Central memory CD8-positive, alpha-beta T cell (primary cell): ENCODE measurements around the gene PSMC3IP.
A peak's percentile ranks its signal among the peaks of the same experiment; 100 is the strongest.
"Not testable (repeated sequence)": the region's sequence is repeated elsewhere in the genome, so short reads cannot be mapped to it uniquely, and the experiment has no call there.

Experiments
- ATAC-seq: fragments of 150-1000 bp; cut with Tn5 transposase; replicated peaks from 2 replicates; pipeline ENCODE4 v1.10.0; 2022; ENCODE audit warnings: mild to moderate bottlenecking, moderate FRiP score, moderate number of reproducible peaks; ENCODE audit not compliant: poor library complexity, severe bottlenecking; ENCODE audit errors: extremely low read depth
- DNase-seq, 2 donors: peaks; one replicate each; pipeline ENCODE4 v3.0.0; 2021; ENCODE audit warnings: low spot score in 2 of 2
- H3K27ac Mint-ChIP-seq: one replicate; pipeline ENCODE4 v1.8.0; 2022; ENCODE audit warnings: low read depth, mild to moderate bottlenecking, moderate library complexity, mixed read lengths
- H3K27me3 Mint-ChIP-seq: one replicate; pipeline ENCODE4 v1.8.0; 2022; ENCODE audit warnings: mixed read lengths
- H3K36me3 Mint-ChIP-seq: one replicate; pipeline ENCODE4 v1.8.0; 2022; ENCODE audit warnings: mild to moderate bottlenecking, moderate library complexity, mixed read lengths; ENCODE audit not compliant: insufficient read depth
- H3K4me1 Mint-ChIP-seq: one replicate; pipeline ENCODE4 v1.8.0; 2022; ENCODE audit warnings: mixed read lengths
- H3K4me3 Mint-ChIP-seq: one replicate; pipeline ENCODE4 v1.8.0; 2022; ENCODE audit warnings: mild to moderate bottlenecking, moderate library complexity, mixed read lengths
- H3K9me3 Mint-ChIP-seq: one replicate; pipeline ENCODE4 v1.8.0; 2022; ENCODE audit warnings: mixed read lengths

PSMC3IP gene

DNA sequence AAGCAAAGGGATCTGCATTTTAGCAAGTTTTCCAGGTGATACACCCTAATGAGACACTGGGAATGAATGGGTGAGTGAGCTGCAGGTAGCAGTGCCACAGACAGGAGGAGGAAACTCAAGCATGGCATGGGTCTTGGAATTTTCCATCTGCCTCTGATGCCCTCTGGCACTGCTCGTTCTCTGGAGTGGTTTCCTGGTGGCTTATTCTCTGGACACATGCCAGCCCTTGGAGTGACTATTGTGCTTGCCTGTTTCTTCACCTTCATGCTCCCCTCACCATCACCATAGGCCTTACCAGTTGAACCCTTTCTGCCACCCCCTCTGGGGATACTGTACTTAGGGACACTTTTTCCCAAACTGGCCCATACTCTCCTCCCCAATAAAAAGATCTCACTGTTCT lies 14.0 kb downstream of the PSMC3IP start:
- no peak for ATAC-seq
- Mint-ChIP-seq H3K27ac (peak overlapping the region; percentile 96), H3K4me1 (peaks cover 43% of the 10 kb centered on the region), H3K27me3 (no peaks in the 10 kb centered on the region), H3K4me3 (peak overlapping the region; percentile 89), H3K36me3 (peaks cover 21% of the 10 kb centered on the region), H3K9me3 (no peaks in the 10 kb centered on the region)
- DNase-seq, result no peak

DNA sequence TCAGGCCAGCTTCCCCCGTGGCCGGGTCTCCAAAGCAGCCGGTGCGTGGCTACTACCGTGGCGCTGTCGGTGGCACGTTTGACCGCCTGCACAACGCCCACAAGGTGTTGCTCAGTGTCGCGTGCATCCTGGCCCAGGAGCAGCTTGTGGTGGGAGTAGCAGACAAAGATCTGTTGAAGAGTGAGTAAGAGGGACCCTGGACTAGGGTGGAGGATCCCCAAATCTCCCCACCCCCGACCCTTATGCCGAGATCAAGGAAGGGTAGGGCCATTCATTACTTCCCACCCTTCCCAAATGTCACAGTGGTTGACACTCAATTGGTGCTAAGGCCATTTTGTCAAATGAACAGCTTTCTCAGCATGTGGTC lies 14.4 kb downstream of the PSMC3IP start:
- peak overlapping the region; percentile 96 for H3K27ac Mint-ChIP-seq
- H3K4me1 Mint-ChIP-seq, result peaks cover 41% of the 10 kb centered on the region
- no peaks in the 10 kb centered on the region for H3K27me3 Mint-ChIP-seq
- peak overlapping the region; percentile 89 for H3K4me3 Mint-ChIP-seq
- no peaks in the 10 kb centered on the region for H3K9me3 Mint-ChIP-seq
- peaks cover 21% of the 10 kb centered on the region for H3K36me3 Mint-ChIP-seq
- ATAC-seq (no peak), DNase-seq (no peak)

DNA sequence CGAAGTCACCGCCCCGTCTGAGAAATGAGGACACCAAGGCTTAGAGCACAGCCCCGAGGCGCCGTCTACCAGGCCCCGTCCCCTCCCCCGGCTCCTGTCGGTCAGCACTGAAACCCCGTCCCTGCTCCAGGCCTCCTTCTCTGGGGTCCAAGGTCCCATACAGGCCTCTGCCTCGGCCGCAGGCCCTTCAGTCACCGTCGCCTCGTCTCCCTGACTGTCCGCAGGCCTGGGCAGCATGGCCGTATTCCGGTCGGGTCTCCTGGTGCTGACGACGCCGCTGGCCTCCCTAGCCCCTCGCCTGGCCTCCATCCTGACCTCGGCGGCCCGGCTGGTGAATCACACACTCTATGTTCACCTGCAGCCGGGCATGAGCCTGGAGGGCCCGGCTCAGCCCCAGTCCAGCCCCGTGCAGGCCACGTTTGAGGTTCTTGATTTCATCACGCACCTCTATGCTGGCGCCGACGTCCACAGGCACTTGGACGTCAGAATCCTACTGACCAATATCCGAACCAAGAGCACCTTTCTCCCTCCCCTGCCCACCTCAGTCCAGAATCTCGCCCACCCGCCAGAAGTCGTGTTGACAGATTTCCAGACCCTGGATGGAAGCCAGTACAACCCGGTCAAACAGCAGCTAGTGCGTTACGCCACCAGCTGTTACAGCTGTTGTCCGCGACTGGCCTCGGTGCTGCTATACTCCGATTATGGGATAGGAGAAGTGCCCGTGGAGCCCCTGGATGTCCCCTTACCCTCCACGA lies 15.0 kb downstream of the PSMC3IP start:
- peaks cover 36% of the 10 kb centered on the region for H3K4me1 Mint-ChIP-seq
- H3K36me3 Mint-ChIP-seq, result peaks cover 21% of the 10 kb centered on the region
- no peak for DNase-seq
- peak overlapping the region; percentile 96 for H3K27ac Mint-ChIP-seq
- no peak for ATAC-seq
- H3K9me3 Mint-ChIP-seq, result no peaks in the 10 kb centered on the region
- peak overlapping the region; percentile 89 for H3K4me3 Mint-ChIP-seq
- no peaks in the 10 kb centered on the region for H3K27me3 Mint-ChIP-seq

- peak; percentile 83 to 86 for DNase-seq
- no peaks in the 10 kb centered on the region for H3K9me3 Mint-ChIP-seq
- H3K4me3 Mint-ChIP-seq, result peak within 1 kb of the TSS; percentile 89
- H3K27me3 Mint-ChIP-seq, result no peaks in the 10 kb centered on the region
- peaks cover 34% of the 10 kb centered on the region for H3K4me1 Mint-ChIP-seq
- H3K36me3 Mint-ChIP-seq, result peaks cover 17% of the 10 kb centered on the region
- peak; percentile 64 for ATAC-seq
- H3K27ac Mint-ChIP-seq, result peak within 1 kb of the TSS; percentile 96
These were observed 15.6 kb downstream of the PSMC3IP start, which contains the start of gene COASY for GRCh38 chr17:42561897-42562387. COASY (plus strand) TSS chr17:42562148; CDS start chr17:42562623, 475 bp downstream.

GRCh38 chr17:42560246-42560645 lies 17.3 kb downstream of the PSMC3IP start:
- Mint-ChIP-seq H3K27ac (peak overlapping the region; percentile 44), H3K4me1 (peaks cover 31% of the 10 kb centered on the region), H3K27me3 (no peaks in the 10 kb centered on the region), H3K4me3 (no peak overlapping the region), H3K36me3 (peaks cover 11% of the 10 kb centered on the region), H3K9me3 (no peaks in the 10 kb centered on the region)
- DNase-seq (no peak), ATAC-seq (no peak)

- H3K36me3 Mint-ChIP-seq, result peaks cover 11% of the 10 kb centered on the region
- no peaks in the 10 kb centered on the region for H3K9me3 Mint-ChIP-seq
- ATAC-seq (no peak), DNase-seq (no peak)
- peaks cover 42% of the 10 kb centered on the region for H3K4me1 Mint-ChIP-seq
- H3K4me3 Mint-ChIP-seq, result no peak overlapping the region
- no peak overlapping the region for H3K27ac Mint-ChIP-seq
- no peaks in the 10 kb centered on the region for H3K27me3 Mint-ChIP-seq
These were observed 18.5 kb downstream of the PSMC3IP start for GRCh38 chr17:42559075-42559474.

DNA sequence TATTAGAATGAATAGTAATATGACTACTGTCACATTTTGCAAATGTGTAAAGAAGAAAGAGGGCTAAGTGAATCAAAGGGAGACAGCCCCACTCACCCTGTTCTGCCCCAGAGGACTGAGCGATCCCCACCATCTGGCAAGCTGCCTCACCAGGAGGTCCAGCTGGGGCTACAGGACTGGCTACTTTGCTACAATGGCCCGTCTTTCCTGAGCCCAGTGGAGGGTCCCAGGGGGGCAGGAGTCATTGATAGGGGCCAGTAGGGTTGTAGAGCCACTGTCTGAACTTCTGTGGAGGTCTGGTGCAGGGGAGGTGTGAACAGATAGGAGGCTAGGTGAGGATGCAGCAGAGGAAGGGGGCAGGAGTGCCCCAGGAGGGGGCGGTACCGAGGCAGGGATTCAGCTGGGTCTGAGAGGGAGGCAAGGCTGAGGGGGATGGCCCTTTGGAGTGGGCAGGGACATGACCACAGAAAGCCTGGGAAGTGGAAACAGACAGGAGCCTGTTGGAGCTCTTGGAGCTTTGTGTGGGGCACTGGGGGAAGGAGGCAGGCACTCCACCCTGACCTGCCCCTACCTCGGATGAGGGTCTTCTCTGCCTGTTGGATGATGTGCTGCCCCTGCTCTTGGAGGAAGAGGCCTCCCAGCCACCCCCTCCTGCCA lies 21.4 kb downstream of the PSMC3IP start:
- Mint-ChIP-seq H3K4me3 (peak overlapping the region; percentile 88), H3K27ac (peak overlapping the region; percentile 88), H3K4me1 (peaks cover 24% of the 10 kb centered on the region)
- ATAC-seq, H3K9me3 Mint-ChIP-seq, H3K27me3 Mint-ChIP-seq, DNase-seq, H3K36me3 Mint-ChIP-seq: not testable (repeated sequence)

GRCh38 chr17:42555122-42555622 lies 22.4 kb downstream of the PSMC3IP start:
- ATAC-seq, result peak; percentile 8
- peaks cover 6% of the 10 kb centered on the region for H3K36me3 Mint-ChIP-seq
- H3K4me1 Mint-ChIP-seq, result peaks cover 29% of the 10 kb centered on the region
- H3K4me3 Mint-ChIP-seq, result peak overlapping the region; percentile 88
- DNase-seq, result no peak
- H3K27ac Mint-ChIP-seq, result peak overlapping the region; percentile 88
- no peaks in the 10 kb centered on the region for H3K9me3 Mint-ChIP-seq
- H3K27me3 Mint-ChIP-seq, result no peaks in the 10 kb centered on the region

DNA sequence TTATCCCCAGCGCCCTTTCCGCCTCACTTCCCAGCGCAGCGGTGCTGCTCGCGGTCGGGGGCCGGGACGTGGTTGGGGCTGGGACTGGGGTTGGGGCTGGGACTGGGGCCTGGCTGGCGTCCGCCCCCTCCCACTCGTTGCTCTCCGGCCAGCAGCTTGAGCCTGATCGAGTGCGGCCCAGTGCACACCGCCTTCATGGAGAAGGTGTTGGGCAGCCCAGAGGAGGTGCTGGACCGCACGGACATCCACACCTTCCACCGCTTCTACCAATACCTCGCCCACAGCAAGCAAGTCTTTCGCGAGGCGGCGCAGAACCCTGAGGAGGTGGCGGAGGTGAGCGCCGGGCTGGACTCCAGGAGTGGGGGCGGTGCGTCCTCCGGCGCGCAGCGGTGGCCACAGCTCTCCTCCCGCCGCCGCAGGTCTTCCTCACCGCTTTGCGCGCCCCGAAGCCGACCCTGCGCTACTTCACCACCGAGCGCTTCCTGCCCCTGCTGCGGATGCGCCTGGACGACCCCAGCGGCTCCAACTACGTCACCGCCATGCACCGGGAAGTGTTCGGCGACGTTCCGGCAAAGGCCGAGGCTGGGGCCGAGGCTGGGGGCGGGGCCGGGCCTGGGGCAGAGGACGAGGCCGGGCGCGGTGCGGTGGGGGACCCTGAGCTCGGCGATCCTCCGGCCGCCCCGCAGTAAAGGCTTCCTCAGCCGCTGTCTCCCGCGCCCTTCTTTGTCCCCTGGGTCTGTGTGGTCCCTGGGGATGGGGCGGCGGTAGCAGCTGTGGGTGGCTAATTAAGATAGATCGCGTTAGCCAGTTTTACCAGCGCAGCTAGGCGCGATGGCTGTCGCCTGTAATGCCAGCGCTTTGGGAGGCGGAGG lies 23.0 kb downstream of the PSMC3IP start:
- H3K9me3 Mint-ChIP-seq, result no peaks in the 10 kb centered on the region
- peak overlapping the region; percentile 88 for H3K4me3 Mint-ChIP-seq
- DNase-seq (peak; percentile 55 to 62), ATAC-seq (peak; percentile 87)
- peaks cover 6% of the 10 kb centered on the region for H3K36me3 Mint-ChIP-seq
- H3K27ac Mint-ChIP-seq, result peak overlapping the region; percentile 88
- H3K4me1 Mint-ChIP-seq, result peaks cover 29% of the 10 kb centered on the region
- no peaks in the 10 kb centered on the region for H3K27me3 Mint-ChIP-seq

GRCh38 chr17:42553866-42554249 lies 23.7 kb downstream of the PSMC3IP start:
- Mint-ChIP-seq H3K4me3 (peak overlapping the region; percentile 88), H3K36me3 (peaks cover 6% of the 10 kb centered on the region), H3K27ac (peak overlapping the region; percentile 88), H3K9me3 (no peaks in the 10 kb centered on the region), H3K27me3 (no peaks in the 10 kb centered on the region), H3K4me1 (peaks cover 35% of the 10 kb centered on the region)
- ATAC-seq, result peak; percentile 12
- DNase-seq, result no peak

GRCh38 chr17:42553161-42553818 lies 24.2 kb downstream of the PSMC3IP start:
- H3K27me3 Mint-ChIP-seq, result no peaks in the 10 kb centered on the region
- H3K4me1 Mint-ChIP-seq, result peaks cover 38% of the 10 kb centered on the region
- no peaks in the 10 kb centered on the region for H3K9me3 Mint-ChIP-seq
- peaks cover 6% of the 10 kb centered on the region for H3K36me3 Mint-ChIP-seq
- peak overlapping the region; percentile 88 for H3K27ac Mint-ChIP-seq
- no peak for DNase-seq
- H3K4me3 Mint-ChIP-seq, result peak overlapping the region; percentile 88
- no peak for ATAC-seq

DNA sequence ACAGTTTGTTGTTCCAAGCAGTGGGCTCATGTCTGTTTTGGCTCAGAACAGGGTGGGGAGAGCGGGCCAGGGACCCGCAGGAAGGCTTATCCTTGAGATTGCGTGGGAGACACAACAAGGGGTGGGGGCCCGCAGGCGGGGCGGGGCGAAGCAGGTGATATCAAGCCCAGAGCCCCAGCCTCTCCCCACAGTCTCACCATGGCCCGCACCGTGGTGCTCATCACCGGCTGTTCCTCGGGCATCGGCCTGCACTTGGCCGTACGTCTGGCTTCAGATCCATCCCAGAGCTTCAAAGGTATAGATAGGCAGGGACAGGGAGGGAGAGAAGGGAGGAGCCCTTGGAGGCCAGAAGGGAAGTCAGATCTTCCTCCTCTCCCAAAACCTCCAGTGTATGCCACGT lies 24.8 kb downstream of the PSMC3IP start, which contains the start of gene HSD17B1:
Gene HSD17B1, plus strand, starts transcription at position 188 of the 400 bp plus-strand sequence. Its CDS starts 11 bp downstream, at position 199.
- not testable (repeated sequence) for H3K27me3 Mint-ChIP-seq, H3K36me3 Mint-ChIP-seq, ATAC-seq, H3K9me3 Mint-ChIP-seq, DNase-seq
- peak within 1 kb of the TSS; percentile 88 for H3K4me3 Mint-ChIP-seq
- peaks cover 38% of the 10 kb centered on the region for H3K4me1 Mint-ChIP-seq
- H3K27ac Mint-ChIP-seq, result peak within 1 kb of the TSS; percentile 88
